ENCODE measurements around the gene GRID1.
A peak's percentile ranks its signal among the peaks of the same experiment; 100 is the strongest.
"Not testable (repeated sequence)": the region's sequence is repeated elsewhere in the genome, so short reads cannot be mapped to it uniquely, and the experiment has no call there.

Gene GRID1

DNA sequence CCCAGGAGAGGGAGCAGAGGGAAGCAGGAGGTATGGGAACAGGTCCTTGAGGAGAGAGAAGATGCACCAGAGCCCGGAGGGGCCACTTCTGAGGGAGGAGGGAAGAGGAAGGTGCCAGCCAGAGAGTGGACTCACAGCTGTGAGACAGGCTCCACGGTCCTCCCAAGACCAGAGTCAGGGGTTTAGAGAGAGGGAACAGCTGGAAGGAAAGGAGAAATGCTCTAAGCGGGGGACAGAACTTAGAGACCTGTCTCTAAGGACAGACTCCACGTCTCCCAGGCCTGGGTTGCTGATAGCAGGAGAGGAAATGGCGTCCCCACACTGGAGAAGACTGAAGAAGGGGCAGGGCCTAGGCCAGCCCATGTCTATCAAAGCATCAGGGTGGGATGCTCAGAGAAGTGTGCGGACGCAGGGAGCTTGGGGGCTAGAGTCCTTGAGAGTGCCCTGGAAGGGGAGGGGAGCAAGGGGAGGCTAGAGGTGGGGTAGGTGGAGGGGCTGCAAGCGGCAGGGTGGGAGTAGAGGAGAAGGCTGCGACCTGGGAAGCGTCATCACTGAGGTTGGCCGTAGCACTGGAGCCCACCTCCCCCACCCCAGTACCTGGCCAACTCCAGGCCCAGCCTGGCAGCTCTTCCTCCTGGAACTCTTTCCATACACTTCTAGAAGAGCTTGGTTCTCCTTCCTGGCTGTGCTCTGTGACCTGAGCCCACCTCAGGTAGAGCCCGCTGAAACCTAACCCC, 25.6 kb upstream of the GRID1 start:
- peak; percentile 8 for DNase-seq (ENCODE audit: low spot score)

- DNase-seq (ENCODE audit: low spot score): peak; percentile 7
Observed at GRCh38 chr10:86391236-86391840, 24.7 kb upstream of the GRID1 start.

DNA sequence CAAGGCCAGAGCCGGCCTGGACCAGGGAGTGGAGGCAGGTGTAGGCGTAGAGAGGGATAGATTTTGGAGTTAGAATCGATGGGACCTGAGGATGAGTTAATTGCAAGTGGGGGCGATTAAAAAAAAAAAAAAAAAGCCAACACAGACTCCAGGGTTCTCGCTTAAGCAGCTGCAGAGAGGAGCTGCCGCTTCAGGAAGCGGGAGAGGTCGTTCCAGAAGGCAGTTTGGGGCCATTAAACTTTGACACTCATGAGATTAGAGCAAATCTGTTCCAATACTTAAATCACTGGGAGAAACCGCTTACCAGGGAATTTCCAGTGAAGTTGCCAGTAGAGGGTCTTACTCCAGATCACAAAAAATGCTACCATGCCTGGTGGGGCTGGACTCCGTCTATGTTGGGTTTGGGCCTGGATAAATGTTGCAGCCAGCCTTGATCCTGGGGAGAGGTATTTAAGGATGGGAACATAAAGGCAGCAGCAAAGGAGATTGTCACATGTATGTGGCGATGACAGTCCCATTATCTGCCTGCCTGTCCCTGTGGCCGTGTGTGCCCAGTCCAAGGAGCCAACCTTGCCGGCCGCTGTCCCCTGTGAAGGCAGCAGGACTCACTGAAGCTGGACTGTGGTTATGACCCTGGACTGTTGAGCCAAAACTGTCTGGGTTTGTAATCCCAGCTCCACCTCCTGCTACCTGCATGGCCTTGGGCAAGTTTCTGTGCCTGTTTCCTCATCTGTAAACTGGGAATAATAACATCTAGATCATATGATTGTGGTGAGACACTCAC, 23.9 kb upstream of the GRID1 start:
- DNase-seq (ENCODE audit: low spot score): no peak

GRCh38 chr10:86389441-86390193, 23.0 kb upstream of the GRID1 start:
- DNase-seq (ENCODE audit: low spot score): peak; percentile 49

- DNase-seq (ENCODE audit: low spot score): not testable (repeated sequence)
Observed at GRCh38 chr10:86389109-86389440, 22.5 kb upstream of the GRID1 start.

DNA sequence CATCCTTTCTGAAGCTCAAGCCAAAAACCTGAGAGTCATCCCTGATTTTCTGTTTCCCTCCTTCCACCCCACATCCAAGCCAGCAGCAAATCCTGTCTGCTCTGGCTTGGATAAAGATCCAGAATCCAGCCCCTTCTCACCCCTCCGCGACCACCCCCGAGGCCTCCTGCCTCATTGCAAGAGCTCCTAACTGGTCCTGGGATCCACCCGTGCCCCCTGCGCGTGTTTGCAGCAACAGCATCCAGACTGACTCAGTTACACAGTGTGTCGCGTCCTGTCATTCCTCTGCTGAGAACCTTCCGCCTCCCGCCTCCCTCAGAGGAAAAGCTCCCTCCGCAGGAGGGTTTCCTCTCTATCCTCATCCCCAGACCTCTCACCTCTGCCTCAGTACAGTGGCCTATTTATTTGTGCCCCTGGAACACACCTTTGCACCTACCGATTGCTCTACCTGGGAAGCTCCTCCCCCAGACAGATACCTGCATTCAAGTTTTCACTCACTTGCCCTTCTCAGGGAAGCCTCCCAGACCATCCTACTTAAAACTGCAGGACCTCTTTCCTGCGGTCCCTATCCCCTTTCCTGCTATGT, 21.6 kb upstream of the GRID1 start:
- no peak for DNase-seq (ENCODE audit: low spot score)

- no peak for DNase-seq (ENCODE audit: low spot score)
Observed at GRCh38 chr10:86387178-86387794, 20.7 kb upstream of the GRID1 start.

- peak; percentile 8 for DNase-seq (ENCODE audit: low spot score)
Observed at GRCh38 chr10:86385806-86386205, 19.2 kb upstream of the GRID1 start.

- DNase-seq (ENCODE audit: low spot score): no peak
Observed at GRCh38 chr10:86377797-86378146, 11.2 kb upstream of the GRID1 start.

DNA sequence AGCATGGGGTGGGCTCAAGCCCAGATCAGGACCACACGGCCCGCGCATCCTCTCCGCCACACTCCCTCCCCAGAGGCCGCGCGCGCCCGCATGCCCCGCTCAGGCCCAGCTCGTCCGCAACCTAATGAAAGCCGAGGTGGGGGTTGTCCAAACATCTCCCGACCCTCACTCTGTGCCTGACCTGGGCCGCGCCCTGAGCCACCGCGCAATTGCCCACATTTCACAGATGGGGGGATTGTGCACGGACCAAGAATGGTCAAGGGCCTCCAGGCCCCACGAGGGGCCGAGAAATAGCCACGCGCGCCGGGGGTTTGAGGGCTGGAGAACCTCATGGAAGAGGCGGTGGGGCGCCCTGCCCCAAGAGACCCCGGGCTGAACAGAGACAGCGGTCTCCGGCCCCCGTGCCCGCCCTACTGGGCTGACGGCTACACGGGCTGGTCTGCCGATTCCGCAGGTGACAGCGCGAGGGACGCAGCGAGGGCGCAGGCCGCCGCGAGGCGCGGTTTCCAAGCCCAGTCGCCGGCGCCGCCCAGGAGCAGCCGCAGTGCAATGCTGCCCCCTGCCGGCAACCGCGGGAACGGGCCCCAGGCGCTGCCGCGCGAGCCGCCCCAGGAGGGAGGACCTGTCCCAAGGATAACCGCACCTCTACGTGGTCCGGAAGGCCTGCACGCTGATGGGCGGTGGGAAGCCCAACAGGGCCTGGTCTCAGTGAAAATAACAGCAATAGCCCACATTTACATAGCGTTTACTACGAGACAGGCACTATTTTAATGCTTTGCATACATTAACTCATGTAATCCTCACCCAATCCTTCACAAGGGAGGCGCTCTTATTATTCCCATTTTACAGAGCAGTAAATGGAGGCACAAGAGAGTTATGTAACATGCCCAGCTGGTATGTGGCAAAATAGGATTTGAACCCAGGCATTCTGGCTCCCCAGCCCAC, 10.5 kb upstream of the GRID1 start:
- peak; percentile 93 for DNase-seq (ENCODE audit: low spot score)

- DNase-seq (ENCODE audit: low spot score): no peak
Observed at GRCh38 chr10:86376403-86376802, 9.8 kb upstream of the GRID1 start.

DNA sequence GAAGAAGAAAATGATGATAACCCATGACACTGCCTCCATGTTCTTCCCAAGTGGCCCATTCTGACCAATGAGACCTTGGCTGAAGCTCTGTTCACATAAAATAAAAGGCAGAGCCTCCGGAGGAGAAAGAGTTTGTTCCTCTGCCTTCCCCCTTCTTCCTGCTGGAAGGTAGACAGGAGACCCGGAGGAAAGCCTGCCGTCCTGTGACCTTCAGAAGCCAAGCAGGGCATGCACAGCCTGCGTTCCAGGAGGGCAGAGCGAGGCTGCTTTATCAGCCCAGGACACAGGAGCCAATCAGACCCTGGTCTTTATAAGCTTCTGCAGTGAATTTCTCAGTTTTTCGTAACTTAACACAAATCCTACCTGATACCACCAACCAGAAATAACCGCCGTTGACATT, 8.6 kb upstream of the GRID1 start:
- DNase-seq (ENCODE audit: low spot score): no peak

DNA sequence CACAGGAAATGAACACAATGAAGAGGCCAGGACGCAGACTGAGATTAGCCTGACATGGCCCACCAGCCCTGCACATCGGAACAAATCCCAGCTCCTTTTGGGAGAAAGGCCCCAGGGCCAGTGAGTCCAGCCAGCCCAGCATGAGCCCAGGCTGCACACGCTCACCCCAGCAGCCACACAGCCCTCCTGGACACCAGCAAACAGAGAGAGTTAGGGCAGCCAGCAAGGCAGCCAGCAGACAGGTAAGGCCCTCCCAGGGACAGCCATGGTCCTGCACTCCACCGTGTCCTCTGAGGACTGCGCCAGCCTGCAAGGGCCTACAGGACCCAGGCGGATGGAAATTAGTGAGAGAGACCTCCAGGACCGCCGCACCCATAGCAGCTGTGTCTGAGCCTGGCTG, 8.1 kb upstream of the GRID1 start:
- DNase-seq (ENCODE audit: low spot score): no peak

- DNase-seq (ENCODE audit: low spot score): no peak
Observed at GRCh38 chr10:86373828-86374227, 7.2 kb upstream of the GRID1 start.

DNA sequence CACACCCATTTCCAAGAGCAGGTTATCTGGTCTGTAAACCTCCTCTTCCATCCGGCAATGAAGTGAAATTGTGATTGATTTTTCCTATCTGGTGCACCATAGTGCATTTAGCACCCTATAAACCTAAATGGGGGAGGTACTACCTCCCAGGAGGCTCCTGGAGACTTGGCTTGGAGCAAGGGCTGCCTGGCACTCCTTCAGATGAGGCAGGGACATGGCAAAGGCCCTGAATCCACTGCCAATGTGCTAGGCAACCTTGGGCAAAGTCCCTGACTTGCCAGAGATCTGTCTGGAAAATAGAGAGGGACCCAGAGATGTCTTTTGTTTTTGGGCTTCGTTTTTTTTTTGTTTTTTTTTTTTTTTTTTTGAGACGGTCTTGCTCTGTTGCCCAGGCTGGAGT, 6.7 kb upstream of the GRID1 start:
- DNase-seq (ENCODE audit: low spot score): no peak

- DNase-seq (ENCODE audit: low spot score): no peak
Observed at GRCh38 chr10:86372784-86373239, 6.2 kb upstream of the GRID1 start.

- no peak for DNase-seq (ENCODE audit: low spot score)
Observed at GRCh38 chr10:86372119-86372783, 5.7 kb upstream of the GRID1 start.

GRCh38 chr10:86371691-86372090, 5.1 kb upstream of the GRID1 start:
- no peak for DNase-seq (ENCODE audit: low spot score)

- no peak for DNase-seq (ENCODE audit: low spot score)
Observed at GRCh38 chr10:86371116-86371515, 4.5 kb upstream of the GRID1 start.

DNA sequence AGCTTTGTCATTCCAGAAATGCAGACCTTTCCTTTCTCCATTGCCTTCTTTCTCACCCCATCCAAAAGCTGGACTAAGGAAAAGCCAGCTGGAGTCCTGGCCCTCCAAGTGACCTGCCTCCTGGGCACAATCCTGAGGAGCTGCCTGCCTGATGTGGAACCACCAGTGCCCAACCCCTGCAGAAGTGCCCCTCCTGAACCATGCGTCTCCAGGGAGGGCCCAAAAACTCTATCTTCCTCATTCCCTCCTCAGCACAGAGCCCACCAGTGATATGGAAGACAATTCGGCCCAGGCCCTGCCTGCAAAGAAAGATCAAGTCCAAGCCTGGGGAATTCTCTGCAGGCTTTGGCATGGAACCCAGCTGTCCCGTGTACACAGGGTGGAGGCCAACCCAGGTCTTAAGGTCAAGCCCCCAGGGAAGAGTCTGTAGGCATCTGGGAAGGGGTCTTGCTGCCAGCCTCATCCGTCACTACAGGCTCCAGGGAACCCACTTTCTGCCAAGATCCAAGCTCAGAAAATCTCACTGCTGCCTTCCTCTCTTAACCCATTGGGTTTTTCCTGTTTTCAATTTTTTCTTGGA, 3.5 kb upstream of the GRID1 start:
- no peak for DNase-seq (ENCODE audit: low spot score)

Measured in AG20443 (cell line).